HepG2 (cell line): ENCODE data around the gene P2RY12. TPM values are rescaled to one million over a fixed set of nuclear protein-coding genes. Genes with fewer than 3 reads are reported as not detected.

Experiments used
- ATAC-seq: fragments of 200-7000 bp; cut with Tn5 transposase; 3 replicates; pipeline ENCODE4 v1.9.1; 2020; ENCODE audit warnings: mild to moderate bottlenecking, moderate library complexity
- BruUV-seq: library from RNA; stranded (reverse); fragments of 400-500 nt; replicated peaks from 2 replicates; lab custom pipeline; 2021; lab: Mats Ljungman, UMichigan
- CTCF ChIA-PET: fragments of 300-600 bp; formaldehyde crosslinking; extraction: SDS; loops from one replicate; lab custom pipeline; 2021; ENCODE audit warnings: low total read pairs, inconsistent platforms, low intra/inter-chr PET ratio; lab: Yijun Ruan, JAX
- POLR2A ChIA-PET: fragments of 350-600 bp; sonication (Branson Sonifier 250); formaldehyde crosslinking; loops from one replicate; lab custom pipeline; 2020; ENCODE audit warnings: antibody characterized with exemption, inconsistent platforms; lab: Yijun Ruan, JAX
- DNase-seq: peaks from one replicate; pipeline ENCODE4 v3.0.0-alpha.2; 2015; ENCODE audit warnings: low spot score
- FAIRE-seq: peaks from 3 replicates; lab custom pipeline; 2011; peaks lifted over from hg19 to GRCh38; lab: Jason Lieb, UNC
- H2AFZ ChIP-seq: one replicate; pipeline ENCODE4 v1.6.1; 2011; ENCODE audit warnings: low read length, inconsistent platforms
- H3K27ac ChIP-seq: fragments of 300-600 bp; 3 replicates; pipeline ENCODE4 v1.8.0; 2011; ENCODE audit warnings: mixed run types, mild to moderate bottlenecking, mixed read lengths, low read length, inconsistent platforms; ENCODE audit not compliant: insufficient read depth; ENCODE audit errors: extremely low read length
- H3K27me3 ChIP-seq, 2 experiments: fragments of 200-600 bp in 1 of 2; 2 replicates in 1 of 2; 3 replicates in 1 of 2; pipeline versions ENCODE4 v1.6.0 to v1.8.0; 2011; ENCODE audit warnings: low read length in 2 of 2, mild to moderate bottlenecking in 2 of 2, moderate library complexity in 2 of 2, inconsistent platforms in 1 of 2; ENCODE audit not compliant: insufficient read depth in 2 of 2, control insufficient read depth in 1 of 2
- H3K36me3 ChIP-seq, 2 experiments: fragments of 200-600 bp in 1 of 2; replicated peaks in 1 of 2; 2 replicates in 1 of 2; 3 replicates in 1 of 2; pipeline versions ENCODE4 v1.5.1 to v1.8.0; 2011; ENCODE audit warnings: low read length in 2 of 2, inconsistent platforms in 1 of 2; ENCODE audit not compliant: insufficient read depth in 2 of 2, control insufficient read depth in 1 of 2
- H3K4me1 ChIP-seq: 2 replicates; pipeline ENCODE4 v1.5.1; 2012; ENCODE audit warnings: low read length, inconsistent platforms; ENCODE audit not compliant: insufficient read depth
- H3K4me2 ChIP-seq: 2 replicates; pipeline ENCODE4 v1.6.0; 2011; ENCODE audit warnings: low read depth, low read length, inconsistent platforms
- H3K4me3 ChIP-seq, 3 experiments: fragments of 200-600 bp in 1 of 3; sonication (generic), shearing (Covaris generic) in 1 of 3; replicated peaks in 1 of 3; 2 replicates each; pipeline ENCODE4 v1.5.1; 2011 to 2016; ENCODE audit warnings: low read length in 3 of 3, inconsistent platforms in 2 of 3, low read depth in 2 of 3, mild to moderate bottlenecking in 2 of 3, control low read depth in 1 of 3, mixed read lengths in 1 of 3; ENCODE audit not compliant: insufficient read depth in 1 of 3
- H3K79me2 ChIP-seq: one replicate; pipeline ENCODE4 v1.6.1; 2011; ENCODE audit warnings: low read length, inconsistent platforms; ENCODE audit not compliant: insufficient read depth
- H3K9ac ChIP-seq: 2 replicates; pipeline ENCODE4 v1.6.0; 2011; ENCODE audit warnings: mild to moderate bottlenecking, low read depth, low read length, inconsistent platforms; ENCODE audit not compliant: insufficient read depth
- H3K9me3 ChIP-seq: 2 replicates; pipeline ENCODE4 v1.5.1; 2012; ENCODE audit warnings: mild to moderate bottlenecking, low read length
- H4K20me1 ChIP-seq: 2 replicates; pipeline ENCODE4 v1.6.0; 2011; ENCODE audit warnings: inconsistent platforms, mild to moderate bottlenecking, low read length, moderate library complexity; ENCODE audit not compliant: insufficient read depth
- FOXP4 ChIP-seq: sonication (generic); formaldehyde crosslinking; IDR thresholded peaks from 2 replicates; pipeline ENCODE4 v1.4.0; 2020; ENCODE audit warnings: missing genetic modification reagents
- KDM5B ChIP-seq: sonication (generic); formaldehyde crosslinking; IDR thresholded peaks from 2 replicates; pipeline ENCODE4 v1.4.0; 2020; ENCODE audit warnings: missing genetic modification reagents, mild to moderate bottlenecking, borderline replicate concordance
- SETDB1 ChIP-seq: sonication (generic); formaldehyde crosslinking; IDR thresholded peaks from 2 replicates; pipeline ENCODE4 v1.5.1; 2020; ENCODE audit warnings: missing genetic modification reagents, mild to moderate bottlenecking, borderline replicate concordance
- ZHX2 ChIP-seq, 2 experiments: sonication (generic) in 1 of 2; formaldehyde crosslinking in 1 of 2; IDR thresholded peaks; 2 replicates each; pipeline versions ENCODE4 v1.6.1 to v1.9.0; 2014 to 2022; ENCODE audit warnings: antibody characterized with exemption in 1 of 2, borderline replicate concordance in 1 of 2, inconsistent platforms in 1 of 2, low read depth in 1 of 2, missing genetic modification reagents in 1 of 2
- ZIK1 ChIP-seq: sonication (generic); formaldehyde crosslinking; IDR thresholded peaks from 2 replicates; pipeline ENCODE4 v1.5.0; 2020; ENCODE audit warnings: mild to moderate bottlenecking, low read depth, missing genetic modification reagents, borderline replicate concordance
- ZNF124 ChIP-seq: sonication (generic); formaldehyde crosslinking; IDR thresholded peaks from 2 replicates; pipeline ENCODE4 v1.4.0; 2020; ENCODE audit warnings: missing genetic modification reagents
- ZNF710 ChIP-seq: sonication (generic); formaldehyde crosslinking; IDR thresholded peaks from 2 replicates; pipeline ENCODE4 v1.5.0; 2020; ENCODE audit warnings: mild to moderate bottlenecking, missing genetic modification reagents, borderline replicate concordance
- ZNF770 ChIP-seq: sonication (generic); formaldehyde crosslinking; IDR thresholded peaks from 2 replicates; pipeline ENCODE4 v1.5.0; 2020; ENCODE audit warnings: mild to moderate bottlenecking, missing genetic modification reagents
- ZNF772 ChIP-seq: sonication (generic); formaldehyde crosslinking; IDR thresholded peaks from 2 replicates; pipeline ENCODE4 v1.5.0; 2020; ENCODE audit warnings: mild to moderate bottlenecking, missing genetic modification reagents
- ZZZ3 ChIP-seq: sonication (generic); formaldehyde crosslinking; IDR thresholded peaks from 2 replicates; pipeline ENCODE4 v1.4.0; 2020; ENCODE audit warnings: missing genetic modification reagents, mild to moderate bottlenecking, borderline replicate concordance
- WGBS: methylation state at CpG from one replicate; pipeline ENCODE4 v1.1.6; 2017; ENCODE audit warnings: low lambda C conversion rate; 5-methylcytosine and 5-hydroxymethylcytosine counted together
- in situ Hi-C: cut with HindIII; loops from 2 replicates; pipeline ENCODE4 v1.10.0; 2017; ENCODE audit warnings: low pct_unique_long_range_greater_than_20kb; ENCODE audit not compliant: extremely low pct_ligation_motif_present
- intact Hi-C: fragments of 100-400 bp; cut with micrococcal nuclease; formaldehyde crosslinking; loops from one replicate; pipeline ENCODE4 v1.10.0; 2022; ENCODE audit not compliant: unreplicated experiment
- polyA plus RNA-seq, 8 experiments: library from polyadenylated mRNA; depleted of rRNA in 3 of 8; stranded (reverse) in 7 of 8; unstranded in 1 of 8; fragments of >200 nt; fragmentation: Illumina TruSeq in 4 of 8; extraction: Trizol in 4 of 8; gene quantifications; 2 replicates each; pipeline versions ENCODE4 v1.2.1 to v1.2.3, GENCODE V29; 2011 to 2016; ENCODE audit warnings: low read depth in 4 of 8, missing spikeins in 1 of 8, mixed read lengths in 1 of 8; ENCODE audit not compliant: insufficient read depth in 1 of 8
- total RNA-seq, 5 experiments: library from RNA; depleted of rRNA; stranded (reverse); fragments of >200 nt; fragmentation: Illumina TruSeq; extraction: Trizol; gene quantifications; 2 replicates each; pipeline ENCODE4 v1.2.3, GENCODE V29; 2016; ENCODE audit warnings: low read depth in 1 of 5

P2RY12 gene
- total and polyA plus RNA-seq, 2 of the 13 experiments (the other 11 are each of a cell fraction or from before 2014, with no cell fraction given) = not detected

GRCh38 chr3:151404316-151404715, 19.8 kb upstream of the P2RY12 start (continued):
- TF ChIP-seq SETDB1 (CRISPR knock-in tag) (no peak), ZHX2 (IDR thresholded peaks at IDR 0.05; ENCODE audit: low read depth) (no peak), ZHX2 (CRISPR knock-in tag; IDR thresholded peaks at IDR 0.05; ENCODE audit: borderline replicate concordance) (no peak)
- TF ChIP-seq, all 625 proteins: peak for 0

- in situ Hi-C loops (no loop called here), intact Hi-C loops (no loop called here)
- Histone ChIP-seq H3K9ac (no peak overlapping the region), H3K4me2 (no peak overlapping the region), H3K4me3 (no peak overlapping the region), H3K79me2 (no peaks in the 10 kb centered on the region), H3K36me3 (no peaks in the 10 kb centered on the region), H2AFZ (no peak overlapping the region), H3K27me3 (no peaks in the 10 kb centered on the region), H3K27ac (no peak overlapping the region), H3K4me1 (no peaks in the 10 kb centered on the region), H4K20me1 (no peaks in the 10 kb centered on the region), H3K9me3 (no peaks in the 10 kb centered on the region)
- CTCF ChIA-PET = no interaction called here
- WGBS = 29% methylated on average over 2 of the region's 2 CpGs
- ATAC-seq = no peak
- POLR2A ChIA-PET = no interaction called here
- BruUV-seq = no TSS peak
- no peak for FAIRE-seq
- no peak for DNase-seq
- TF ChIP-seq ZNF710 (CRISPR knock-in tag) = no peak
- no peak for TF ChIP-seq KDM5B
- TF ChIP-seq ZIK1 = no peak
- TF ChIP-seq ZNF772 (CRISPR knock-in tag) = no peak
- no peak for TF ChIP-seq ZZZ3
- TF ChIP-seq FOXP4 (CRISPR knock-in tag) = no peak
- TF ChIP-seq ZNF770 (CRISPR knock-in tag) = no peak
- no peak for TF ChIP-seq ZNF124 (CRISPR knock-in tag)
Measured at GRCh38 chr3:151403246-151403645, 18.7 kb upstream of the P2RY12 start.
